Endodermal cell (in vitro differentiated cells): ENCODE measurements around the gene PPP2R2C. TPM values are rescaled to one million over a fixed set of nuclear protein-coding genes. Genes with fewer than 3 reads are reported as not detected.

Source experiments
- DNase-seq: peaks from one replicate; pipeline ENCODE4 v3.0.0-alpha.2; 2017
- H3K27ac ChIP-seq: 2 replicates; pipeline ENCODE4 v1.5.1; 2013; ENCODE audit warnings: mild to moderate bottlenecking, low read depth, low read length, moderate library complexity
- H3K27me3 ChIP-seq: 2 replicates; pipeline ENCODE4 v1.6.1; 2013; ENCODE audit warnings: mild to moderate bottlenecking, low read length, moderate library complexity; ENCODE audit not compliant: insufficient read depth, control insufficient read depth, poor library complexity, severe bottlenecking
- H3K36me3 ChIP-seq: 2 replicates; pipeline ENCODE4 v1.7.0; 2013; ENCODE audit warnings: mild to moderate bottlenecking, low read length, moderate library complexity; ENCODE audit not compliant: control insufficient read depth, insufficient read depth
- H3K4me1 ChIP-seq: one replicate; pipeline ENCODE4 v1.7.0; 2013; ENCODE audit warnings: low read length; ENCODE audit not compliant: control insufficient read depth, insufficient read depth
- H3K4me3 ChIP-seq: 2 replicates; pipeline ENCODE4 v1.5.1; 2013; ENCODE audit warnings: mild to moderate bottlenecking, low read length, moderate library complexity
- H3K9ac ChIP-seq: 2 replicates; pipeline ENCODE4 v1.6.1; 2013; ENCODE audit warnings: mild to moderate bottlenecking, low read length, moderate library complexity; ENCODE audit not compliant: poor library complexity, severe bottlenecking; ENCODE audit errors: extremely low read depth
- H3K9me3 ChIP-seq: 2 replicates; pipeline ENCODE4 v1.6.1; 2013; ENCODE audit warnings: mild to moderate bottlenecking, low read length, moderate library complexity; ENCODE audit not compliant: control insufficient read depth
- H3K27ac Mint-ChIP-seq: 2 replicates; pipeline ENCODE4 v1.8.0; 2020; ENCODE audit warnings: mixed read lengths
- H3K27me3 Mint-ChIP-seq: 2 replicates; pipeline ENCODE4 v1.8.0; 2021; ENCODE audit warnings: mild to moderate bottlenecking, mixed read lengths; ENCODE audit not compliant: insufficient read depth
- H3K36me3 Mint-ChIP-seq: 2 replicates; pipeline ENCODE4 v1.8.0; 2020; ENCODE audit warnings: low read depth, mixed read lengths
- H3K4me1 Mint-ChIP-seq: 2 replicates; pipeline ENCODE4 v1.8.0; 2020; ENCODE audit warnings: mixed read lengths
- H3K4me3 Mint-ChIP-seq: 2 replicates; pipeline ENCODE4 v1.8.0; 2020; ENCODE audit warnings: mild to moderate bottlenecking, moderate library complexity, mixed read lengths
- H3K9me3 Mint-ChIP-seq: 2 replicates; pipeline ENCODE4 v1.8.0; 2020; ENCODE audit warnings: mild to moderate bottlenecking, mixed read lengths
- CTCF ChIP-seq: fragments of 200-600 bp; sonication (generic); conservative IDR thresholded peaks from 2 replicates; pipeline ENCODE4 v1.5.0; 2021; ENCODE audit warnings: antibody characterized with exemption, mild to moderate bottlenecking
- WGBS, 2 experiments: methylation state at CpG; one replicate each; pipeline versions ENCODE4 v1.1.5 to v1.1.7; 2013; ENCODE audit warnings: missing lambda C conversion rate in 2 of 2, mixed read lengths in 1 of 2; ENCODE audit not compliant: insufficient coverage in 1 of 2, insufficient read length in 1 of 2; 5-methylcytosine and 5-hydroxymethylcytosine counted together
- long read RNA-seq, 4 experiments: library from polyadenylated mRNA in 2 of 4; library from RNA in 1 of 4; library from capped mRNA in 1 of 4; stranded (forward) in 3 of 4; unstranded in 1 of 4; transcript quantifications; one replicate each; pipeline ENCODE4 v2.0.0, GENCODE V29; 2020 to 2021; ENCODE audit warnings: inconsistent platforms in 1 of 4
- polyA plus RNA-seq, 2 experiments: library from polyadenylated mRNA; stranded (reverse); fragments of 50-300 nt; gene quantifications; one replicate each; pipeline ENCODE4 v1.2.3, GENCODE V29; 2013
- total RNA-seq, 2 donors: library from RNA; stranded (reverse); fragmentation: NEBNext Ultra II Directional in 1 of 2; extraction: Animal tissue kit (Norgen Biotek cat#: 25700) in 1 of 2; gene quantifications; 2 replicates in 1 of 2; 3 replicates in 1 of 2; pipeline ENCODE4 v1.2.1, GENCODE V29; 2021

The PPP2R2C gene
- total RNA-seq: 10 to 100 TPM in 1 of 2 donors, 1 to 10 TPM in 1; 4.4 to 19.2 TPM
- polyA plus RNA-seq (2013, experiment 1 of 2): 2.1 TPM
- polyA plus RNA-seq (2013, experiment 2 of 2): 1.2 TPM
- long read RNA-seq, experiment 1, partial matches to known transcripts: 1 of 1 reads
- long read RNA-seq, experiment 1, other reads (novel, unspliced or antisense): 0 of 1 reads
- long read RNA-seq, experiment 2, partial matches to known transcripts: 0 of 1 reads
- long read RNA-seq, experiment 2, other reads (novel, unspliced or antisense): 1 of 1 reads
- long read RNA-seq, experiment 3, partial matches to known transcripts: 2 of 16 reads
- long read RNA-seq, experiment 3, other reads (novel, unspliced or antisense): 10 of 16 reads
- long read RNA-seq, experiment 4: 0 reads

GRCh38 chr4:6472387-6473263 lies at the start of gene PPP2R2C:
Gene PPP2R2C (minus strand): TSS chr4:6472614. CDS start chr4:6472229, 385 bp downstream.
- peak within 1 kb of the TSS; percentile 61 for H3K4me3 ChIP-seq

GRCh38 chr4:6520978-6521377 lies 48.6 kb upstream of the PPP2R2C start:
- H3K27me3 Mint-ChIP-seq: no peaks in the 10 kb centered on the region
- no peak overlapping the region for H3K9ac ChIP-seq
- WGBS, 2 experiments: 92 to 97% methylated on average over 6 of the region's 6 CpGs
- H3K36me3 ChIP-seq: no peaks in the 10 kb centered on the region
- H3K4me1 ChIP-seq: no peaks in the 10 kb centered on the region
- DNase-seq: no peak
- no peaks in the 10 kb centered on the region for H3K36me3 Mint-ChIP-seq
- H3K9me3 Mint-ChIP-seq: peaks cover 5% of the 10 kb centered on the region
- H3K4me3 Mint-ChIP-seq: no peak overlapping the region
- no peaks in the 10 kb centered on the region for H3K9me3 ChIP-seq
- TF ChIP-seq CTCF: no peak
- no peak overlapping the region for H3K4me3 ChIP-seq
- H3K27ac ChIP-seq: no peak overlapping the region
- no peaks in the 10 kb centered on the region for H3K27me3 ChIP-seq
- no peak overlapping the region for H3K27ac Mint-ChIP-seq
- peaks cover 2% of the 10 kb centered on the region for H3K4me1 Mint-ChIP-seq

More at GRCh38 chr4:6472387-6473263, at the start of gene PPP2R2C:
- Mint-ChIP-seq H3K27me3 (peaks cover 56% of the 10 kb centered on the region), H3K27ac (no peak within 1 kb of the TSS), H3K9me3 (no peaks in the 10 kb centered on the region), H3K4me1 (peaks cover 3% of the 10 kb centered on the region), H3K4me3 (peak within 1 kb of the TSS; percentile 61), H3K36me3 (no peaks in the 10 kb centered on the region)
- Histone ChIP-seq H3K27me3 (peaks cover 46% of the 10 kb centered on the region), H3K9me3 (no peaks in the 10 kb centered on the region), H3K4me1 (no peaks in the 10 kb centered on the region), H3K27ac (no peak within 1 kb of the TSS), H3K36me3 (no peaks in the 10 kb centered on the region), H3K9ac (no peak within 1 kb of the TSS)
- peak; percentile 81 for DNase-seq
- no peak for TF ChIP-seq CTCF
- 7% methylated on average over 16 to 85 of the region's 86 CpGs for WGBS, 2 experiments

GRCh38 chr4:6520051-6520636 lies 47.7 kb upstream of the PPP2R2C start:
- no peaks in the 10 kb centered on the region for H3K9me3 ChIP-seq
- H3K4me3 ChIP-seq: no peak overlapping the region
- no peak overlapping the region for H3K27ac Mint-ChIP-seq
- no peak for DNase-seq
- no peaks in the 10 kb centered on the region for H3K36me3 Mint-ChIP-seq
- no peaks in the 10 kb centered on the region for H3K36me3 ChIP-seq
- no peaks in the 10 kb centered on the region for H3K4me1 ChIP-seq
- H3K27me3 Mint-ChIP-seq: no peaks in the 10 kb centered on the region
- H3K27me3 ChIP-seq: no peaks in the 10 kb centered on the region
- H3K4me1 Mint-ChIP-seq: no peaks in the 10 kb centered on the region
- TF ChIP-seq CTCF: no peak
- no peak overlapping the region for H3K27ac ChIP-seq
- H3K4me3 Mint-ChIP-seq: no peak overlapping the region
- WGBS, 2 experiments: 79% methylated on average over 2 to 11 of the region's 11 CpGs
- no peak overlapping the region for H3K9ac ChIP-seq
- peaks cover 5% of the 10 kb centered on the region for H3K9me3 Mint-ChIP-seq
